CD4-positive, alpha-beta T cell treated with Interleukin-12 subunit alpha and Interleukin-12 subunit beta, for 1 hour (primary cell): ENCODE results near the gene DNAJC5.
"Not testable (repeated sequence)": the region's sequence is repeated elsewhere in the genome, so short reads cannot be mapped to it uniquely, and the experiment has no call there.

Source experiments
- DNase-seq: peaks from one replicate; pipeline ENCODE4 v3.0.0-alpha.2; 2020

Gene DNAJC5

DNA sequence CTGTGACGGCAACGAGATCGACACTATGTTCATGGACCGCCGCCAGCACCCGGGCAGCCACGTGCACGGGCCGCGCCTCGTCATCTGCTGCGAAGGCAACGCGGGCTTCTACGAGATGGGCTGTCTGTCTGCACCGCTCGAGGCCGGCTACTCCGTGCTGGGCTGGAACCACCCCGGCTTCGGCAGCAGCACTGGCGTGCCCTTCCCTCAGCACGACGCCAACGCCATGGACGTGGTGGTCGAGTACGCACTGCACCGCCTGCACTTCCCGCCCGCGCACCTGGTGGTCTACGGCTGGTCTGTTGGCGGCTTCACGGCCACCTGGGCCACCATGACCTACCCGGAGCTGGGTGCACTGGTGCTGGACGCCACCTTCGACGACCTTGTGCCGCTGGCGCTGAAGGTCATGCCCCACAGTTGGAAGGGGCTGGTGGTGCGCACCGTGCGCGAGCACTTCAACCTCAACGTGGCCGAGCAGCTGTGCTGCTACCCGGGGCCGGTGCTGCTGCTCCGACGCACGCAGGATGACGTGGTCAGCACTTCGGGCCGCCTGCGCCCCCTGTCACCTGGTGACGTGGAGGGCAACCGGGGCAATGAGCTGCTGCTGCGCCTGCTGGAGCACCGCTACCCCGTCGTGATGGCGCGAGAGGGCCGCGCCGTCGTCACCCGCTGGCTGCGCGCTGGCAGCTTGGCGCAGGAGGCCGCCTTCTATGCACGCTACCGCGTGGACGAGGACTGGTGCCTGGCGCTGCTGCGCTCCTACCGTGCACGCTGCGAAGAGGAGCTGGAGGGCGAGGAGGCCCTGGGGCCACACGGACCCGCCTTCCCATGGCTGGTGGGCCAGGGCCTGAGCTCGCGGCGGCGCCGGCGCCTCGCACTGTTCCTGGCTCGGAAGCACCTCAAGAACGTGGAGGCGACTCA is 32.7 kb upstream of the DNAJC5 start:
- no peak for DNase-seq

DNA sequence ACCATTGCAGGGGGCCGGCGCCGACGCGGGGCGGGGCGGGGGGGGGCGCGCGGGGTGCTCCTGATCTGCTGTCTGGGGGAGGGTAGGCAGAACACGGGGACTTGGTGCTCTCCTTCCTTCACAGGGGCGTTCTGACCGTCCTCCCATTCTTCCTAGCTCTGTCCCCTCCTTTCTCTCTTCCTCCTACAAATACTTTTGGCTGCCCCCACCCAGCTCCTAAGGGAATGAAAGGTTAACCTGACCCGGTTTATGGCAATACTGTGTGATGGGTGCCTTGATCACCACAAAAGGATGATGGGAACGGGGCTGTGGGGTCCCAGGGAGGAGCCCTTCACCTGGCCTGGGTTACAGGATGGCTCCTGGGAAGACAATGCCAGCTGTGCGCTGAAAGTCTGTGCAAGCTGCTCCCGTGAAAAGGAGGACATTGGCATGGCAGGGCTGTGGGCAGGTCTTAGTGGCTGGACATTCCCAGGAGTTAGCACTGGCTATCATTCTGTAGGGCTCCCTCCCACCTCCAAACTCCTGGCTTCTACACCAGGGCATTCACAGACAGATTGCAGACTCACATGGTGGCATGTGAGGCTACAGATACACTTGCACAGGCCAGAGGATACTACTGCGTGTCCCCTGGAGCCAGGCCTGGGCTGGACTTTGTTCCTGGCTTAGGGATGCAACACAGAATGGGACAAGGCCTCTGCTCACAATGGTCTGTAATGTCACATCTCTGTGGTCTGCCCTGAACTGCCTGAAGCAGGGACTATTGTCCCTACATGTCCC is 31.7 kb upstream of the DNAJC5 start:
- DNase-seq: no peak

DNA sequence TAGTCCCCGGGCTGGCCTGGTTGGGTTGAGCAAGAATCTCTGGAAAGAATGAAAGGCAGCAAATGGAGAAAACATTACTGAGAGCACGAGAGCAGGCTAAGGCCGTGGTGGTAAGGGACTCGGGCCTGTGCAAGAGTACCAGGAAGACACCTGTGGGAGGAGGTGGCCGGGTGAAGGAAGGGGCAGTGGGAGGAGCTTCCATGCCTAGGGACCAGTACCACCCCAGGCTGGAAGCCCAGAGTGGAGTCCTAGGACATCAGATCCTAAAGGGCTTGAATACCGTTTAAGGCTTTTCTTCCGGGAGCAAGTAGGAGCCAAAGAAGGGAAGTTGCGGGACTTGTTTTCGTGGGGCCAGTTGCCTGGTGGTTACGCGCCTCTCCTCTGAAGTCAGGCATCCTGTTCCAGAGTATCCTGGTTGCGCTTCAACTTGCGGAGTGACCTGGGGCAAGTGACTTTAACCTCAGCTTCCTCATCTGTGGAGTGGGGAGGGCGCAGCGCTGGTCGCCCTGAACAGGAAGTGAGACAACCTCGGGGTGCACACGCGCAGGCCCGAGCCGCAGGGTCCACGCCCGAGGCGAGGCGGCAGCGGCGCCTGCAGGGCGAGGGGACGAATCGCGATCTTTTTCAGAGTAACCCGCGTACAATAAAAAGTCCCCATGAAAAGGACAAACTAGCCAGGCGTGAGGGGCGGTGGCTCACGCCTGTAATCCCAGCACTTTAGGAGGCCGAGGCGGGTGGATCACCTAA is 31.0 kb upstream of the DNAJC5 start:
- DNase-seq: peak; percentile 84

DNA sequence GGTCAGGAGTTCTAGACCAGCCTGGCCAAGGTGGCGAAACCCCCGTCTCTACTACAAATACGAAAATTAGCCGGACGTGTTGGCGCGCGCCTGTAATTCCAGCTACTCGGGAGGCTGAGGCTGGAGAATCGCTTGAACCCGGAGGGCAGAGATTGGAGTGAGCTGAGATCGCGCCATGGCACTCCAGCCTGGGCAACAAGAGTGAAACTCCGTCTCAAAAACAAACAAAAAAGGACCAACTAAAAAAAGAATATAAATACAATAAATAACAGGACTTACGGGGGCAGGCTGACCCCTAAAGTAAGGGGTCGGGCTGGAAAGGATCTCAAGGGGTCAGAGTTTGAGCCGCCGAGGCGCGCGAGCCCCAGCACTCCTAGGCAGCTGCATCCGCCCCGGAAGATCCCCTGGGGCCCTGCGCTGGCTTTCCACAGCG is 30.4 kb upstream of the DNAJC5 start:
- DNase-seq: no peak

GRCh38 chr20:63864978-63865640 is 29.8 kb upstream of the DNAJC5 start, which contains the start of gene TPD52L2:
Gene TPD52L2, plus strand, starts transcription at chr20:63865270. Its CDS starts 96 bp downstream, at chr20:63865366.
- DNase-seq: peak; percentile 97

DNA sequence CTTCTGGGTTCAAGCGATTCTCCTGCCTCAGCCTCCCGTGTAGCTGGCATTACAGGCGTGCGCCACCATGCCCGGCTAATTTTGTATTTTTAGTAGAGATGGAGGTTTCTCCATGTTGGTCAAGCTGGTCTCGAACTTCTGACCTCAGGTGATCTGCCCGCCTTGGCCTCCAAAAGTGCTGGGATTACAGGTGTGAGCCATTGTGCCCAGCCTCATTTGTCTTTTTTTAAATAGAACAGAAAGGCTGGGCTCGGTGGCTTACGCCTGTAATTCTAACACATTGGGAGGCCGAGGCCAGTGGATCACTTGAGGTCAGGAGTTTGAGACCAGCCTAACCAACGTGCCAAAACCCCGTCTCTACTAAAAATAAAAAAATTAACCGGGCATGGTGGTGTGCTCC is 27.9 kb upstream of the DNAJC5 start:
- not testable (repeated sequence) for DNase-seq

DNA sequence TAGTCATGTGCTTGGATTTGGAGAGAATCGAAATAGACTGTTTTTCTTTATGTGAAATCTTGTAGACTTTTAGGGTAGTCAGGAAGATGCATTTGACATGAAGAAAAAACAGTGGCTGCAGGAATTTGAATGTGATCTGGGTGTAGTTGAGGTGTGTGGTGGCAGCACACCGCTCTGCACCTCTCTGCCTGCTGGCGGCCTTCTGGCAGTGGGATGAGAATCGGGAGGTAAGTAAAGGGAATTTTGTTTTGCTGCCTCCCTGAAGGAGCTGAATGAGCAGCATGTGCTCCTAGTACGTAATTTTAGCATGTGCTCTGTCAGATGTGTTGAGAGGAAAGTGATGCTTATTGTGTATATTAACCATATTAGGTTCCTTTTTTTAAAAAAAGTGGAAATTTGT is 26.7 kb upstream of the DNAJC5 start:
- no peak for DNase-seq

DNA sequence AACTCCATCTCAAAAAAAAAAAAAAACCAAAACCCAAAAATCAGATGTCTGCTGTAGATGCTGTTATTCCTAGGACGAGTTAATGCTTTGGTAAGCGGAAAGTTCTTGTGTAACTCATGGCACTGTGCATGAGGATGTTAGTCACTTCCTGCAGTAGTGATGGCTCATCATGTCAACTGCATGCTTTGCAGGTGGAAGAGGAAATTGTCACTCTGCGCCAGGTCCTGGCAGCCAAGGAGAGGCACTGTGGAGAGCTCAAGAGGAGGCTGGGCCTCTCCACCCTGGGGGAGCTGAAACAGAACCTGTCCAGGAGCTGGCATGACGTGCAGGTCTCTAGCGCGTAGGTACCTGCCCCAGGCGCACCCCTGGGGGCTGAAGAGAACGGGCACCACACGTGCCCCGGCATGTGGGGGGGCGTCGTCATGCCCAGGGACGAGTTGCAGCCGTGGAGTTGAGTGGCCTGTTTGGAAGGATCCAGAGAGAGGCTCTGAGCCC is 21.4 kb upstream of the DNAJC5 start:
- peak; percentile 28 for DNase-seq

- not testable (repeated sequence) for DNase-seq
These were observed 20.7 kb upstream of the DNAJC5 start for GRCh38 chr20:63874241-63874640.

DNA sequence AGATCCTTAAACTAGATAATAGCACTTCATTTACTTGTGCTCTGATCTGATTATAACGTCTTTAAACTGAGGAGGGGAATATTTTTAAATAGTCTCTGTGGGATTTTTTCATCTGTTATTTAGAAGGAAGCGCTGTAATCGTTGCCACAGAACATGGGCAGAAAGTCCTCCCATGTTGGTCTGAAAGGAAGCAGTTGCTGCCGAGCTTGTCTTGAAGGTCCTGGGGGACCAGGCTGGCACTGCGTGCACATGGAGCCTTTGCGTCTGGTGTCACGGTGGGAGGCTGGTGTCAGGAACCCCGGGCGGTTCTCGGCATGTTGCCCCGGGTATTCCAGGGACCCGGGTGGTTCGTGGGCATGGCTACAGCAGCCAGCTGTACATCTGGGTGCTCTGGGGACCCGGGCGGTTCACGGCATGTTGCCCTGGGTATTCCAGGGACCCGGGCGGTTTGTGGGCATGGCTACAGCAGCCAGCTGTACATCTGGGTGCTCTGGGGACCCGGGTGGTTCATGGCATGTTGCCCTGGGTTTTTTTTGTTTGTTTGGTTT is 18.4 kb upstream of the DNAJC5 start:
- no peak for DNase-seq

DNA sequence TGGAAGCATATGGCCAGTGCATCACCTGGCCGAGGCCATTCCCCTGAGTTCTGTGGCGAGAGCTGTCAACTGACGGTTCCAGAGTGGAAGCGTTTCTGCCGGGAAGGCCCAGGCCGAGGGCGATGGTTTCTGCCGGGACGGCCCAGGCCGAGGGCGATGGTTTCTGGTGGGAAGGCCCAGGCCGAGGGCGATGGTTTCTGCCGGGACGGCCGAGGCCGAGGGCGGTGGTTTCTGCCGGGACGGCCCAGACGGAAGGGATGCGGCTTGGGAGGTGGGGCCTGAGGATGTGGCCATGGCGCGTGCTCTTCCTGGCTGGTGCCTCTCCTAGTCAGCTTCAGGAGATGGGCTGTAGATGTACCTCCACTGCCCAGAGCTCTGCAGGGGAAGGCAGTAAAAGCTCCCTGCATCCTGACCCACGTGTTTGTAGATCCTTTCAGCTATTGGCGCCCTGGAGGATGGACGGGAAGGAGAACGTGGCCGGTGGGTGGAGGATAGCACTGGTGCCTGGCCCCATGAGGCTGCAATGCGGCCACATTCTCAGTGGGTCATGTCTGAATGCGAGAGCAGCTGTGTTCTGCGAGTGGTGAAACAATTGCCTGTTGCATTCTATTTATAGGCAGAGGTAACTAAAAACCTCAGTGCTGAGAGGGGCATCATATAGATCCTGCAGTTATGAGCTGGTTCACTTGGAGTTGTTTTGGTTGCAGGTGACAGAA is 17.0 kb upstream of the DNAJC5 start:
- no peak for DNase-seq

- DNase-seq: no peak
These were observed 15.8 kb upstream of the DNAJC5 start for GRCh38 chr20:63878899-63879663.

DNA sequence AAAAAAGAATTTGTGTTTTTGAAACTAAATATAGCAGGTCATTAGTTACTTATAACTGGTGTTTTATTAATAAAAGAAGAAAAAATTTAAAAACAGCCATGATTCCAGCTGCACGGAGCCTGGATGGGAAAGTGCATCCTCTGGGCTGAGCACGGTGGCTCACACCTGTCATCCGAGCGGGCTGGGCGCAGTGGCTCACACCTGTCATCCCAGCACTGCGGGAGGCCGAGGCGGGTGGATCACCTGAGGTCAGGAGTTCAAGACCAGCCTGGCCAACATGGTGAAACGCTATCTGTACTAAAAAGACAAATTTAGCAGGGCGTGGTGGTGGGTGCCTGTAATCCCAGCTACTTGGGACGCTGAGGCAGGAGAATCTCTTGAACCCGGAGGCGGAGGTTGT is 14.0 kb upstream of the DNAJC5 start:
- DNase-seq: not testable (repeated sequence)

DNA sequence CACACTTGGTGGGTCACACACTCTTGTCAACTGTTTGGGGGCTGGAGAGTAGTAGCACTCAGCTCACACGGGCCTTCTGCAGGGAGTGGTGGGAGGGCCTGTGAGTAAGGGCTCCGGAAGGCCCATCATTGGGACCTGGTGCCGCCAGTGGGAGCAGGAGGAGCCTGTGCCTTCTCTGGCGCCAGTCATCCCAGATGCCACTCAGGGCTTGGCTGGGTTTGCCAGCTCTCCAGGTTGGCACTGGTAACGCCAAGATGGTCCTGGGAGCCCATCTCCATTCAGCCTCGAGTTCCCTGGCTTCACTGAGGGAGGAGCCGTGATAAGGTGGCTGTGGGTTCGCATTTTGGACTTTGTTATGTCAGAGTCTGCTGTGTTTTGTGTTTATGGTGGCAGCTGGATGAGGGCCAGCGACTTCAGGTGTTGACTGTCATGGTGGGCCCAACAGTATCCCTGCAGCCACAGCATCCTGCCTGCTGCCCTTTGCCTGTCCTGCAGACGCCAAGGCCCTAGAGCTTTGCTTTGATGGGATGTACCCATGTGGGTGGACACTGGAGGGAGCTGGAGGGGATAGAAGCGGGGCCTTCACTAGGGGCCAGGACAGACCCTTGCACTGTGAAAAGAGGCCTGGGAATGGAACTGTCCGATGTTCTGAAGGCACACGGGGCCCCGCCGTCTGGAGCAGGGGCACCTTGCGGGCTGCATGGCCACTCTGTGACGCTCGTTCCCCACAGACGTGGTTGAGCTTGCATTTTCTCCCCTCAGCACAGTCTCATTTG is 13.3 kb upstream of the DNAJC5 start:
- no peak for DNase-seq

DNA sequence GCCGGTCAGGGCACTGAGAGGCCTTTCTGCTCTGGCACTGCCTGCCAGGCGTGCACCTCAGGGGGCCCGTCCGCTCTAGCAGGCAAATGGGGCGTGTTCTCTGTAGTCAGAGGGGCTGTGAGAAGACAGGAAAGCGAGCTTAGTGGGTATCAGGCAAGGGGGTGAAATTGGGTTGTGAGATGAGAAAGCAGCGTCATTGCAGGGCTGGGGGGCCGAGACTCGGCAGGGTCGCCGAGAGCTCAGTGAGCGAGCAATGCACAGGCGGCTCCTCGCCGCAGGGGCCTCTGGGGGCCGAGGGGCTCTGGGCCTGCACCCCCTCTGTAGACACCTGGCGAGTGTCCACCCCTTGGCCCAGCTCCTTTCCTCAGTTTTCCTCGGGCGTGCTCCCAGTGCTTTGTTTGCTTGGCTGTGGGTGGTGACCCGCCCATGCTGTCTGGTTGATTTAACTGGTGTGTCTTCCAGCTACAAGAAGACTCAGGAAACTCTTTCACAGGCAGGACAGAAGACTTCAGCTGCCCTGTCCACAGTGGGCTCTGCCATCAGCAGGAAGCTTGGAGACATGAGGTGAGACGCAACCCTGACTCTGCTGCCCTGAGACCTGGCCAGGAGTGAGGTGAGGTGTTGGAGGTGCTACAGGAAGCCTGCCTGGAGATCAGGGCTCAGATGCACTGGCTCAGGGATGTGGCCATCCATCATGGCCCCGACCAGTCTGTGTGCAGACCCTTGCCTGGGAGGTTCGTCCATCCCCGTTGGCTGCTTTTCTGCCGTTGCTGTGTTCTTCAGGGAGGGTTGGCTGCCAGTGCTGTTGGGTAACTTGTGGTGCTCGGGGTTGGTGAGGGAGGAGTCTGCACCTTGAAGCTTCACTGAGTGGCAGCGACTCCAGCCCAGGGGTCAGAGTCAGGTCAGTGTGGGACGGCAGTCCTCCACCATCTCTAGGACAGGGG is 12.4 kb upstream of the DNAJC5 start:
- no peak for DNase-seq

- DNase-seq: no peak
These were observed 11.7 kb upstream of the DNAJC5 start for GRCh38 chr20:63883201-63883593.

DNA sequence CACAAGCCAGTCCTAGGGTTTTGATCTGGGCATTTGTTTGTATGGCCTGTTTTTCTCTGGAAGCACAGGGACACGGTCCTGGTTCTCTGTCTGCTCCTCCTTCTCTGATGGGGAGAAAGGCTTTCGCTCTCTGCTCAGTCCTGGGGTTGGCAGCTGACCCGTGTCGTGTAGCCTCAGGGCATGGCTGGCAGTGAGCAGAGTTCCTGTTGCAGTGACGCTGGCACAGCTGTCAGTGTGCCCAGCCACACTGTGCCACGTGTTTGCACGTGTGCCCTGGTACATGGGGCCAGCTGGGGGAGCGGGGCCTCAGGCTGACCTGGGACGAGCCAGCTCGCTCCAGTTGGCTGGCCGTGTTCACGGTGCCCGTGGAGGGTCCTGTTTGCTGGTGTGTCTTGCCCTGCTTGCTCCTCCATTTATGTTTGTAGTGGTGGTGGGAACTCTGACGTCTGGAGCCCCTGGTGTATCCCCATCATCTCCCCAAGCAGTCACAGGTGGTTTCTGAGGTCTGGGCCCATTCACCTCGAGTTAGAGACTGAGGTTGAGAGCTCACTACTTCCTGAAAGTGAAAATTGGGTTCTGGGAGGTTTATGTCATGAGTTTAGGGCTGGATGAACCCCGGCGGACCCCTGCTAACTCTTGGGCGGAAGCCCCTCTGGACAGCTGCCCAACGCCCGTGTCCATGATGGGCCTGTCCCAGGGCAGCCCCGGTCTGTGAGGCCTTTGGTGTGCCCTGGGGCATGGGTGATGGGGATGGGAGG is 10.2 kb upstream of the DNAJC5 start:
- no peak for DNase-seq
